CD4-positive, alpha-beta T cell treated with Interleukin-4 for 1 hour (primary cell): ENCODE data around the gene YOD1.
"Not testable (repeated sequence)": the region's sequence is repeated elsewhere in the genome, so short reads cannot be mapped to it uniquely, and the experiment has no call there.

Experiments
- DNase-seq, 2 donors: peaks; one replicate each; pipeline ENCODE4 v3.0.0-alpha.2; 2020 to 2022

The YOD1 gene

DNA sequence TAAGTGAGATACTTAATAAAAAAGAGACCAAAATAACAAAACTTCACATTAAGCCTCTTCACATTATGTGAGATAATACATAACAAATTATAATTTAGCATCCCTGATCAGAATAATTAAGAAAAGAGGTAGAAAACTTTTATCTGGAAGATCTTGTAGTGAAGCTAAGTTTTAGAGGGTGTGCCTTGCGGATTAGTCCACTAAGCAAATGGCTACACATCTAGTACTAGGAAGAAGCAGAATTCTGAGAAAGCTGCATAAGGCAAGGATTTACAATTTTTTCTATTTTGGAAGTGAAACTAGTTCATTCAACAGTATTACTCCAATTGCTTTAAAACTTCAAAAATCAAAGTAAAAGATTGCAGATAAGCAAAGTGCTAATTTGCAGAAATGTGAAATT lies 3.5 kb downstream of the YOD1 start:
- DNase-seq: no peak

GRCh38 chr1:207045453-207045852 lies 5.6 kb downstream of the YOD1 start:
- no peak for DNase-seq

- not testable (repeated sequence) for DNase-seq
Observed at GRCh38 chr1:207041397-207041796, 9.6 kb downstream of the YOD1 start.

DNA sequence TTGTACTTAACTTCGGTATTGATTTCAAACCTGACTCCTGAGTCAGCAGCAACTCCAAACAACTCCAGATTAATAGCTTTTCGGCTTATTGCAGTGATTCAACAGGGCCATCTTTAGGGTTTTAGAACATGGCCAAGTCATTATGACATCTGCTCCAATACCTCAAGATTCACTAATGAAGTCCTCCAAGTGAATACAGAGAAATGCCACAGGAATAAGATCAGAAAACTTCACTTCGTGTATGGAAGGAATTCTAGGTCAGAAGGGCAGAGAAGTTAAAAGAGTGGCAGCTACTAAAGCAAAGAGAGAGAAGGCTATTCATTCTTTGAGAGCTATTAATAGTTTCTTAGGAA lies 10.9 kb downstream of the YOD1 start:
- no peak for DNase-seq

GRCh38 chr1:207039380-207040180 lies 11.4 kb downstream of the YOD1 start:
- DNase-seq: no peak

- DNase-seq: no peak
Observed at GRCh38 chr1:207036865-207037264, 14.1 kb downstream of the YOD1 start.

DNA sequence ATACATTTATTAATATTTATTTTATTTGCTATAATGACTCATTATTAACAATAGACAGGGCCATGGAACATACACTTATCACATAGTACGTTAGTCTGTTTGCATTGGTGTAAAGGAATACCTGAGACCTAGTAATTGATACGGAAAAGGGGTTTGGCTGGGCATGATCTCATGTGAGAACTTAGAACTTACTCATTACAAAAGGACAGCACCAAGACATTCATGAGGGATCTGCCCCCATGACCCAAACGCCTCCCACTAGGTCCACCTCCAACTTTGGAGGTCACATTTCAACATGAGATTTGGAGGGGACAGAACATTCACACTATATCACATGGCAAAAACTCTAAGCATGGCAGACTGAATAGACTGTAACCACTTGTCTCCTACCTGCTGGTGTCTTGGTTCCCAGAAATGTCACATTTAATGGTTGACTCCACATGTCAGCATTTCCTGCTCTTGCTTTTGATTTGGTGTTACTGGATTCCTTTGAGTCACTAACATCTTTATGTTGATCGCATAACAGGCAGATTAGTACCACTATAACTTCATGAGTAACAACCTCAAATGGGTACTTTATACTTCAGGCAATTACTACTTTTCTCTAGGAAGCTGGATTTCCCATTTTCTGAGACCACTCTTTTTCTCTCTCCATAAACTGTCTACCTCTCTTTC lies 15.0 kb downstream of the YOD1 start:
- no peak for DNase-seq

GRCh38 chr1:207034998-207035397 lies 16.0 kb downstream of the YOD1 start:
- DNase-seq: no peak

GRCh38 chr1:207034208-207034607 lies 16.8 kb downstream of the YOD1 start:
- DNase-seq: no peak

DNA sequence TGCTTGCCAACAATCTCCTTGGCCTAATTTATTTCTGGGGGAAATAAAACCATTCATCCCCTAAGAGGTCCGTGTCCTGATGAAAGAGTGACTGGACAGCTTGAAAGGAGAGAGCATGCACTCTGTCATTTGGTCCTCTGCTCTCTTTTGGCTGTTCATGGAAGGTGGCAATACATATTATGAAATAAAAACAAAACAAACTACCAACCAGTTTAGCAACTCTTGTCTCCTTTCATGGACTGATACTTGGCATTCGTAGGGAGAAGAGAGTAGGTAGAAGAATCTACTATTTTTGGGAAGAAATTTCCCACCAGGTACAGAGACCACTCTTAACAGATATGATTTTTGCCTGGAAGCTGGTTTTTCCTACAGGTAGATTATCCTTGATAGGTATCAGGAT lies 17.7 kb downstream of the YOD1 start:
- no peak for DNase-seq

GRCh38 chr1:207032528-207033017 lies 18.4 kb downstream of the YOD1 start, which contains the start of gene C1orf116:
Gene C1orf116 (minus strand): TSS chr1:207032756. CDS start chr1:207027598, 5,158 bp downstream.
- DNase-seq: no peak

DNA sequence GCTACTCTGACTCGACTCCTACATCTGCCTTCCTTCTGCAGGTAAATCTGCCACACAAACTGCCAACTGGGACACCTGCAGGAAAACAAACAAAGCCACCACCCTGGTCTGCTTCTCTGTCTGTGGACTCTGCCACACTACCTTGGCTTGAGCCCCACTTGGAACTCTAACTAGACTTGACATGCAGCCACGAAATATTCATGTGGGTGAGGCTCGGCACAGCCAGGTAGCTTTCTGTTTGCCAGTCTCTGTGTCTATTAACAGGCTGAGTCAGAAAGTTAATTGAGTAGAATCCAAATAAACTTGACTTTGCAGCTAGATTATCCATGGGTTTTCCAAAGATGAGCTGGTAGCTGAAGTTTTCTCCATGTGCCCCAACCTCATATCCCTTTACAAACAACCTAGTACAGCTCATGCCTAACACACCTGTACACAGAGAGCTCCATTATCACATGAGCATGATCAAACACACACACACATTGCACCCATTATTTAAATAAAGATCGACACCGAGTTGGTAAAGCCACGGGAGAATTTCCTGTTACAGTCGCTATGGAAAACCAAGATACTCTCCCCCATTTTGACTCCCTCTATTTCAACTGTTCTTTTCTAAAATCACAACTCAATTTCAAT lies 19.3 kb downstream of the YOD1 start:
- no peak for DNase-seq

- no peak for DNase-seq
Observed at GRCh38 chr1:207031016-207031415, 20.0 kb downstream of the YOD1 start.

GRCh38 chr1:207030522-207031009 lies 20.4 kb downstream of the YOD1 start:
- no peak for DNase-seq

- no peak for DNase-seq
Observed at GRCh38 chr1:207029701-207030521, 21.1 kb downstream of the YOD1 start.

GRCh38 chr1:207028884-207029650 lies 21.9 kb downstream of the YOD1 start:
- no peak for DNase-seq

GRCh38 chr1:207027921-207028320 lies 23.1 kb downstream of the YOD1 start:
- DNase-seq: no peak

- DNase-seq: no peak
Observed at GRCh38 chr1:207027206-207027777, 23.7 kb downstream of the YOD1 start.

GRCh38 chr1:207026104-207026534 lies 24.9 kb downstream of the YOD1 start:
- DNase-seq: no peak

DNA sequence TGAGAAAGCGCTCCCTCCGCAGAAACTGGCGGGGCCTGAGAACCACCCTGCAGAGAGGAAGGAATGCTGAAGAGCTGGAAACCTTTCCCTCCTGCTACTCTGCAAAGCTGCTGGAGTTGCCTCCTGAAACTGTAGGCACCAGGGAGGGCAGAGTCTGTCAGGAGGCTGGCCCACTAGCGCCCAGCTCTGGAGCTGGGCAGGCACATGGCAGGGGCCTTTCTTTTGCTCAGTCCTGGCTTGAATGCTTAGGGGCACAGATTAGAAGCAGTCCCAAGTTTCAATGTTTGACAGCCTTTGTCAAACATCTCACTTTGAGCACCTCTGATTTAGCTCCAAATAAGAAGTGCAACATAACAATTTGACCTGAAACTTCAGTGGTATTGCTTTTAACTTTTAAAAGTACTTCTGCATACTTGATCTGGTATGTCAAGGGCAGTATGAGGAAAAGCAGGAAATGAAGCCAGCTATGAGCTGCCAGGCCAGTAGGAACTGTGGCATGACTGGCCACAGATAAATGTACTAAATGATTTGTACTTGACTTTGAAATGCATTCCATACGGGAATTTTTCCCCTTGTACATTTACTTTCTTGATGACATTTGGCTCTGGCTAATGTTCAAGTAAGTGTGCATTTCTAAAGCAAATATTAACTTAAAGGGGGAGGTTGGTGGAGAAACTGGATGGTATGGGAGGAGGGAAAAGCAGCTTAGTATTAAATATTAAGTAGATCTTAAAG lies 25.7 kb downstream of the YOD1 start:
- DNase-seq: no peak
